Endodermal cell (in vitro differentiated cells): ENCODE results near the gene NAXE. TPM values are rescaled to one million over a fixed set of nuclear protein-coding genes. Genes with fewer than 3 reads are reported as not detected.

ENCODE experiments used
- DNase-seq: peaks from one replicate; pipeline ENCODE4 v3.0.0-alpha.2; 2017
- H3K27ac ChIP-seq: 2 replicates; pipeline ENCODE4 v1.5.1; 2013; ENCODE audit warnings: mild to moderate bottlenecking, low read depth, low read length, moderate library complexity
- H3K27me3 ChIP-seq: 2 replicates; pipeline ENCODE4 v1.6.1; 2013; ENCODE audit warnings: mild to moderate bottlenecking, low read length, moderate library complexity; ENCODE audit not compliant: insufficient read depth, control insufficient read depth, poor library complexity, severe bottlenecking
- H3K36me3 ChIP-seq: 2 replicates; pipeline ENCODE4 v1.7.0; 2013; ENCODE audit warnings: mild to moderate bottlenecking, low read length, moderate library complexity; ENCODE audit not compliant: control insufficient read depth, insufficient read depth
- H3K4me1 ChIP-seq: one replicate; pipeline ENCODE4 v1.7.0; 2013; ENCODE audit warnings: low read length; ENCODE audit not compliant: control insufficient read depth, insufficient read depth
- H3K4me3 ChIP-seq: 2 replicates; pipeline ENCODE4 v1.5.1; 2013; ENCODE audit warnings: mild to moderate bottlenecking, low read length, moderate library complexity
- H3K9ac ChIP-seq: 2 replicates; pipeline ENCODE4 v1.6.1; 2013; ENCODE audit warnings: mild to moderate bottlenecking, low read length, moderate library complexity; ENCODE audit not compliant: poor library complexity, severe bottlenecking; ENCODE audit errors: extremely low read depth
- H3K9me3 ChIP-seq: 2 replicates; pipeline ENCODE4 v1.6.1; 2013; ENCODE audit warnings: mild to moderate bottlenecking, low read length, moderate library complexity; ENCODE audit not compliant: control insufficient read depth
- H3K27ac Mint-ChIP-seq: 2 replicates; pipeline ENCODE4 v1.8.0; 2020; ENCODE audit warnings: mixed read lengths
- H3K27me3 Mint-ChIP-seq: 2 replicates; pipeline ENCODE4 v1.8.0; 2021; ENCODE audit warnings: mild to moderate bottlenecking, mixed read lengths; ENCODE audit not compliant: insufficient read depth
- H3K36me3 Mint-ChIP-seq: 2 replicates; pipeline ENCODE4 v1.8.0; 2020; ENCODE audit warnings: low read depth, mixed read lengths
- H3K4me1 Mint-ChIP-seq: 2 replicates; pipeline ENCODE4 v1.8.0; 2020; ENCODE audit warnings: mixed read lengths
- H3K4me3 Mint-ChIP-seq: 2 replicates; pipeline ENCODE4 v1.8.0; 2020; ENCODE audit warnings: mild to moderate bottlenecking, moderate library complexity, mixed read lengths
- H3K9me3 Mint-ChIP-seq: 2 replicates; pipeline ENCODE4 v1.8.0; 2020; ENCODE audit warnings: mild to moderate bottlenecking, mixed read lengths
- CTCF ChIP-seq: fragments of 200-600 bp; sonication (generic); conservative IDR thresholded peaks from 2 replicates; pipeline ENCODE4 v1.5.0; 2021; ENCODE audit warnings: antibody characterized with exemption, mild to moderate bottlenecking
- WGBS, 2 experiments: methylation state at CpG; one replicate each; pipeline versions ENCODE4 v1.1.5 to v1.1.7; 2013; ENCODE audit warnings: missing lambda C conversion rate in 2 of 2, mixed read lengths in 1 of 2; ENCODE audit not compliant: insufficient coverage in 1 of 2, insufficient read length in 1 of 2; 5-methylcytosine and 5-hydroxymethylcytosine counted together
- total RNA-seq, 2 donors: library from RNA; stranded (reverse); fragmentation: NEBNext Ultra II Directional in 1 of 2; extraction: Animal tissue kit (Norgen Biotek cat#: 25700) in 1 of 2; gene quantifications; 2 replicates in 1 of 2; 3 replicates in 1 of 2; pipeline ENCODE4 v1.2.1, GENCODE V29; 2021

Gene NAXE
- total RNA-seq, 2 donors from 2014 or later = 96.0 to 129 TPM

GRCh38 chr1:156574039-156574633, 17.4 kb upstream of the NAXE start:
- Mint-ChIP-seq H3K27ac (no peak overlapping the region), H3K27me3 (peaks cover 5% of the 10 kb centered on the region), H3K36me3 (peaks cover 6% of the 10 kb centered on the region), H3K4me3 (no peak overlapping the region), H3K4me1 (peaks cover 13% of the 10 kb centered on the region), H3K9me3 (no peaks in the 10 kb centered on the region)
- Histone ChIP-seq H3K27ac (no peak overlapping the region), H3K4me3 (no peak overlapping the region), H3K4me1 (no peaks in the 10 kb centered on the region), H3K27me3 (no peaks in the 10 kb centered on the region), H3K36me3 (peaks cover 1% of the 10 kb centered on the region), H3K9me3 (no peaks in the 10 kb centered on the region), H3K9ac (no peak overlapping the region)
- DNase-seq = no peak
- WGBS, 2 experiments = 72% methylated on average over 2 of the region's 2 CpGs; no CpG with 5 or more reads in 1 of the 2 experiments
- no peak for TF ChIP-seq CTCF

GRCh38 chr1:156577550-156577949, 14.0 kb upstream of the NAXE start:
- TF ChIP-seq CTCF = no peak
- Mint-ChIP-seq H3K27ac (no peak overlapping the region), H3K9me3 (no peaks in the 10 kb centered on the region), H3K27me3 (peaks cover 5% of the 10 kb centered on the region), H3K4me3 (no peak overlapping the region), H3K4me1 (no peaks in the 10 kb centered on the region), H3K36me3 (no peaks in the 10 kb centered on the region)
- Histone ChIP-seq H3K27ac (no peak overlapping the region), H3K9me3 (no peaks in the 10 kb centered on the region), H3K4me3 (no peak overlapping the region), H3K36me3 (no peaks in the 10 kb centered on the region), H3K4me1 (no peaks in the 10 kb centered on the region), H3K9ac (no peak overlapping the region), H3K27me3 (no peaks in the 10 kb centered on the region)
- 92% methylated on average over 3 of the region's 3 CpGs for WGBS, 2 experiments
- no peak for DNase-seq

GRCh38 chr1:156578055-156578454, 13.5 kb upstream of the NAXE start:
- 87% methylated on average over 3 of the region's 7 CpGs; no CpG with 5 or more reads in 1 of the 2 experiments for WGBS, 2 experiments
- Histone ChIP-seq H3K9me3 (no peaks in the 10 kb centered on the region), H3K27ac (no peak overlapping the region), H3K4me1 (no peaks in the 10 kb centered on the region), H3K27me3 (no peaks in the 10 kb centered on the region), H3K4me3 (no peak overlapping the region), H3K36me3 (no peaks in the 10 kb centered on the region), H3K9ac (no peak overlapping the region)
- Mint-ChIP-seq H3K27me3 (peaks cover 5% of the 10 kb centered on the region), H3K4me3 (no peak overlapping the region), H3K36me3 (no peaks in the 10 kb centered on the region), H3K4me1 (no peaks in the 10 kb centered on the region), H3K27ac (no peak overlapping the region), H3K9me3 (no peaks in the 10 kb centered on the region)
- DNase-seq = no peak
- no peak for TF ChIP-seq CTCF
